CD4-positive, alpha-beta T cell (primary cell): ENCODE results near the gene SCLT1. TPM values are rescaled to one million over a fixed set of nuclear protein-coding genes. Genes with fewer than 3 reads are reported as not detected.

ENCODE experiments used
- ATAC-seq: fragments of 200-7000 bp; cut with Tn5 transposase; one replicate; pipeline ENCODE4 v1.10.0; 2022; ENCODE audit warnings: mild to moderate bottlenecking; ENCODE audit not compliant: poor library complexity
- CTCF ChIA-PET: fragments of 350-600 bp; sonication (Branson Sonifier 250); formaldehyde crosslinking; loops from one replicate; lab custom pipeline; 2021; ENCODE audit warnings: antibody characterized with exemption, inconsistent platforms; lab: Charles Lee
- POLR2A ChIA-PET: fragments of 350-600 bp; sonication (Branson Sonifier 250); formaldehyde crosslinking; loops from one replicate; lab custom pipeline; 2021; ENCODE audit warnings: antibody characterized with exemption, inconsistent platforms; lab: Charles Lee
- DNase-seq, 14 experiments: peaks; one replicate each; pipeline ENCODE4 v3.0.0-alpha.2; 2013 to 2020; ENCODE audit warnings: mixed read lengths in 2 of 14
- H3K27ac ChIP-seq, 2 donors: one replicate each; pipeline versions ENCODE4 v1.5.1 to v1.7.0; 2013; ENCODE audit warnings: low read length in 2 of 2, low read depth in 1 of 2, mild to moderate bottlenecking in 1 of 2
- H3K27me3 ChIP-seq, 2 experiments: 1 replicate in 1 of 2; 2 replicates in 1 of 2; pipeline versions ENCODE4 v1.6.1 to v1.7.0; 2013; ENCODE audit warnings: low read length in 2 of 2, control low read depth in 1 of 2, mild to moderate bottlenecking in 1 of 2, moderate library complexity in 1 of 2; ENCODE audit not compliant: insufficient read depth in 2 of 2, control insufficient read depth in 1 of 2
- H3K36me3 ChIP-seq: one replicate; pipeline ENCODE4 v1.6.1; 2013; ENCODE audit warnings: low read length, control low read depth; ENCODE audit not compliant: insufficient read depth
- H3K4me1 ChIP-seq: one replicate; pipeline ENCODE4 v1.6.1; 2013; ENCODE audit warnings: low read length, control low read depth; ENCODE audit not compliant: insufficient read depth
- H3K4me3 ChIP-seq: one replicate; pipeline ENCODE4 v1.5.1; 2013; ENCODE audit warnings: mild to moderate bottlenecking, low read length, moderate library complexity
- H3K9me3 ChIP-seq, 2 experiments: 1 replicate in 1 of 2; 2 replicates in 1 of 2; pipeline versions ENCODE4 v1.6.1 to v1.7.0; 2013; ENCODE audit warnings: low read length in 2 of 2, mild to moderate bottlenecking in 2 of 2, control low read depth in 1 of 2, moderate library complexity in 1 of 2; ENCODE audit not compliant: control insufficient read depth in 1 of 2, insufficient read depth in 1 of 2
- H3K27ac Mint-ChIP-seq: one replicate; pipeline ENCODE4 v1.8.0; 2020; ENCODE audit warnings: mixed read lengths
- H3K27me3 Mint-ChIP-seq: one replicate; pipeline ENCODE4 v1.8.0; 2021; ENCODE audit warnings: mixed read lengths
- H3K36me3 Mint-ChIP-seq: one replicate; pipeline ENCODE4 v1.8.0; 2021; ENCODE audit warnings: low read depth, mixed read lengths
- H3K4me1 Mint-ChIP-seq: one replicate; pipeline ENCODE4 v1.8.0; 2021; ENCODE audit warnings: low read depth, mixed read lengths
- H3K4me3 Mint-ChIP-seq: one replicate; pipeline ENCODE4 v1.8.0; 2020; ENCODE audit warnings: mild to moderate bottlenecking, mixed read lengths
- H3K9me3 Mint-ChIP-seq: one replicate; pipeline ENCODE4 v1.8.0; 2020; ENCODE audit warnings: mixed read lengths
- intact Hi-C, 2 experiments: fragments of 100-400 bp; cut with DNase I in 1 of 2; cut with micrococcal nuclease in 1 of 2; formaldehyde crosslinking; loops; one replicate each; pipeline versions ENCODE4 v1.15.1 to v1.9.0; 2023 to 2025; cut with DNase I, micrococcal nuclease
- total RNA-seq, 174 experiments: library from RNA in 2 of 174; stranded (reverse) in 2 of 174; gene quantifications; one replicate each; pipeline ENCODE4 v1.2.3 and lab custom pipeline; 2021 to 2026
- TF ChIP-seq, protein P1 (sequence below): fragments of 200-600 bp; IDR thresholded peaks from one replicate; pipeline ENCODE4 v1.8.0; 2022; ENCODE audit warnings: antibody characterized with exemption, mild to moderate bottlenecking

Gene SCLT1
- total RNA-seq, 2 experiments from 2014 or later, result 21.8 to 21.9 TPM

GRCh38 chr4:128951316-128951715, 142.0 kb downstream of the SCLT1 start:
- DNase-seq, result no peak
- H3K4me3 Mint-ChIP-seq, result no peak overlapping the region
- CTCF ChIA-PET, result no interaction called here

DNA sequence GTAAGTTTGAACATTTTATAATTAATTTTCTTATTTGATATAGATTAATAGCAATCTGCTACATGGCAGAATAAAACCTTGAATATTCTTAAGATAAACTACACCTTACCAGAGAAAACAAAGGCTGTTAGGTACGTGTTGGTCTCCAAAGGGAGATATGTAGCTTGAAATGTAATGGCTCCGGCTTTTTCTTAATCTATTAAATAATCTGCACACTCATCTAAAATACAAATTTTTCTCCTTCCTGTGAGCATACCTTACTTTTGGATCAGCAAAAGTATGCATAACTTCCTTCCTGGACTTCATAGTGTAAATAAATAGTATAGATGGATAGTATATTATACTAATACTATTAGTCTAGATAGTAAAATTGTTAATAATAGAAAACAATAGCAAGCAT, 142.5 kb downstream of the SCLT1 start:
- Histone ChIP-seq H3K9me3 (no peaks in the 10 kb centered on the region), H3K27me3 (no peaks in the 10 kb centered on the region), H3K4me1 (no peaks in the 10 kb centered on the region), H3K36me3 (peaks cover 6% of the 10 kb centered on the region), H3K4me3 (no peak overlapping the region), H3K27ac (no peak overlapping the region)
- TF ChIP-seq, protein P1, sequence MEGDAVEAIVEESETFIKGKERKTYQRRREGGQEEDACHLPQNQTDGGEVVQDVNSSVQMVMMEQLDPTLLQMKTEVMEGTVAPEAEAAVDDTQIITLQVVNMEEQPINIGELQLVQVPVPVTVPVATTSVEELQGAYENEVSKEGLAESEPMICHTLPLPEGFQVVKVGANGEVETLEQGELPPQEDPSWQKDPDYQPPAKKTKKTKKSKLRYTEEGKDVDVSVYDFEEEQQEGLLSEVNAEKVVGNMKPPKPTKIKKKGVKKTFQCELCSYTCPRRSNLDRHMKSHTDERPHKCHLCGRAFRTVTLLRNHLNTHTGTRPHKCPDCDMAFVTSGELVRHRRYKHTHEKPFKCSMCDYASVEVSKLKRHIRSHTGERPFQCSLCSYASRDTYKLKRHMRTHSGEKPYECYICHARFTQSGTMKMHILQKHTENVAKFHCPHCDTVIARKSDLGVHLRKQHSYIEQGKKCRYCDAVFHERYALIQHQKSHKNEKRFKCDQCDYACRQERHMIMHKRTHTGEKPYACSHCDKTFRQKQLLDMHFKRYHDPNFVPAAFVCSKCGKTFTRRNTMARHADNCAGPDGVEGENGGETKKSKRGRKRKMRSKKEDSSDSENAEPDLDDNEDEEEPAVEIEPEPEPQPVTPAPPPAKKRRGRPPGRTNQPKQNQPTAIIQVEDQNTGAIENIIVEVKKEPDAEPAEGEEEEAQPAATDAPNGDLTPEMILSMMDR, result no peak
- H3K27ac Mint-ChIP-seq, result no peak overlapping the region
- ChIA-PET POLR2A (no interaction called here), CTCF (no interaction called here)
- no peaks in the 10 kb centered on the region for H3K9me3 Mint-ChIP-seq
- peaks cover 62% of the 10 kb centered on the region for H3K36me3 Mint-ChIP-seq
- DNase-seq (no peak), ATAC-seq (no peak)
- H3K4me1 Mint-ChIP-seq, result no peaks in the 10 kb centered on the region
- no peaks in the 10 kb centered on the region for H3K27me3 Mint-ChIP-seq
- intact Hi-C loops, result no loop called here
- H3K4me3 Mint-ChIP-seq, result no peak overlapping the region

More at GRCh38 chr4:128951316-128951715, 142.0 kb downstream of the SCLT1 start:
- peaks cover 3% of the 10 kb centered on the region for H3K36me3 ChIP-seq
- H3K27ac Mint-ChIP-seq, result no peak overlapping the region
- no peak overlapping the region for H3K27ac ChIP-seq
- no peaks in the 10 kb centered on the region for H3K27me3 Mint-ChIP-seq
- no peaks in the 10 kb centered on the region for H3K4me1 Mint-ChIP-seq
- H3K9me3 Mint-ChIP-seq, result no peaks in the 10 kb centered on the region
- no peak overlapping the region for H3K4me3 ChIP-seq
- H3K9me3 ChIP-seq, result no peaks in the 10 kb centered on the region
- POLR2A ChIA-PET, result no interaction called here
- TF ChIP-seq, protein P1, result no peak
- intact Hi-C loops, result no loop called here
- peaks cover 60% of the 10 kb centered on the region for H3K36me3 Mint-ChIP-seq
- H3K4me1 ChIP-seq, result no peaks in the 10 kb centered on the region
- no peak for ATAC-seq
- no peaks in the 10 kb centered on the region for H3K27me3 ChIP-seq

GRCh38 chr4:128946916-128947315, 146.4 kb downstream of the SCLT1 start:
- H3K4me1 ChIP-seq, result no peaks in the 10 kb centered on the region
- Mint-ChIP-seq H3K9me3 (no peaks in the 10 kb centered on the region), H3K4me3 (no peak overlapping the region), H3K4me1 (no peaks in the 10 kb centered on the region), H3K36me3 (peaks cover 86% of the 10 kb centered on the region), H3K27ac (no peak overlapping the region), H3K27me3 (no peaks in the 10 kb centered on the region)
- ChIA-PET POLR2A (no interaction called here), CTCF (no interaction called here)
- ATAC-seq (no peak), DNase-seq (no peak)
- H3K27ac ChIP-seq, result no peak overlapping the region
- no peak overlapping the region for H3K4me3 ChIP-seq
- peaks cover 13% of the 10 kb centered on the region for H3K36me3 ChIP-seq
- H3K9me3 ChIP-seq, result no peaks in the 10 kb centered on the region
- H3K27me3 ChIP-seq, result no peaks in the 10 kb centered on the region
- intact Hi-C loops, result no loop called here
- TF ChIP-seq, protein P1, result no peak
